HepG2 (cell line): ENCODE results near the gene SNRNP27. TPM values are rescaled to one million over a fixed set of nuclear protein-coding genes. Genes with fewer than 3 reads are reported as not detected.

Experiments
- ATAC-seq: fragments of 200-7000 bp; cut with Tn5 transposase; 3 replicates; pipeline ENCODE4 v1.9.1; 2020; ENCODE audit warnings: mild to moderate bottlenecking, moderate library complexity
- BruUV-seq: library from RNA; stranded (reverse); fragments of 400-500 nt; replicated peaks from 2 replicates; lab custom pipeline; 2021; lab: Mats Ljungman, UMichigan
- CTCF ChIA-PET: fragments of 300-600 bp; formaldehyde crosslinking; extraction: SDS; loops from one replicate; lab custom pipeline; 2021; ENCODE audit warnings: low total read pairs, inconsistent platforms, low intra/inter-chr PET ratio; lab: Yijun Ruan, JAX
- POLR2A ChIA-PET: fragments of 350-600 bp; sonication (Branson Sonifier 250); formaldehyde crosslinking; loops from one replicate; lab custom pipeline; 2020; ENCODE audit warnings: antibody characterized with exemption, inconsistent platforms; lab: Yijun Ruan, JAX
- DNase-seq: peaks from one replicate; pipeline ENCODE4 v3.0.0-alpha.2; 2015; ENCODE audit warnings: low spot score
- FAIRE-seq: peaks from 3 replicates; lab custom pipeline; 2011; peaks lifted over from hg19 to GRCh38; lab: Jason Lieb, UNC
- H2AFZ ChIP-seq: one replicate; pipeline ENCODE4 v1.6.1; 2011; ENCODE audit warnings: low read length, inconsistent platforms
- H3K27ac ChIP-seq: fragments of 300-600 bp; 3 replicates; pipeline ENCODE4 v1.8.0; 2011; ENCODE audit warnings: mixed run types, mild to moderate bottlenecking, mixed read lengths, low read length, inconsistent platforms; ENCODE audit not compliant: insufficient read depth; ENCODE audit errors: extremely low read length
- H3K27me3 ChIP-seq, 2 experiments: fragments of 200-600 bp in 1 of 2; 2 replicates in 1 of 2; 3 replicates in 1 of 2; pipeline versions ENCODE4 v1.6.0 to v1.8.0; 2011; ENCODE audit warnings: low read length in 2 of 2, mild to moderate bottlenecking in 2 of 2, moderate library complexity in 2 of 2, inconsistent platforms in 1 of 2; ENCODE audit not compliant: insufficient read depth in 2 of 2, control insufficient read depth in 1 of 2
- H3K36me3 ChIP-seq, 2 experiments: fragments of 200-600 bp in 1 of 2; replicated peaks in 1 of 2; 2 replicates in 1 of 2; 3 replicates in 1 of 2; pipeline versions ENCODE4 v1.5.1 to v1.8.0; 2011; ENCODE audit warnings: low read length in 2 of 2, inconsistent platforms in 1 of 2; ENCODE audit not compliant: insufficient read depth in 2 of 2, control insufficient read depth in 1 of 2
- H3K4me1 ChIP-seq: 2 replicates; pipeline ENCODE4 v1.5.1; 2012; ENCODE audit warnings: low read length, inconsistent platforms; ENCODE audit not compliant: insufficient read depth
- H3K4me2 ChIP-seq: 2 replicates; pipeline ENCODE4 v1.6.0; 2011; ENCODE audit warnings: low read depth, low read length, inconsistent platforms
- H3K4me3 ChIP-seq, 3 experiments: fragments of 200-600 bp in 1 of 3; sonication (generic), shearing (Covaris generic) in 1 of 3; replicated peaks in 1 of 3; 2 replicates each; pipeline ENCODE4 v1.5.1; 2011 to 2016; ENCODE audit warnings: low read length in 3 of 3, inconsistent platforms in 2 of 3, low read depth in 2 of 3, mild to moderate bottlenecking in 2 of 3, control low read depth in 1 of 3, mixed read lengths in 1 of 3; ENCODE audit not compliant: insufficient read depth in 1 of 3
- H3K79me2 ChIP-seq: one replicate; pipeline ENCODE4 v1.6.1; 2011; ENCODE audit warnings: low read length, inconsistent platforms; ENCODE audit not compliant: insufficient read depth
- H3K9ac ChIP-seq: 2 replicates; pipeline ENCODE4 v1.6.0; 2011; ENCODE audit warnings: mild to moderate bottlenecking, low read depth, low read length, inconsistent platforms; ENCODE audit not compliant: insufficient read depth
- H3K9me3 ChIP-seq: 2 replicates; pipeline ENCODE4 v1.5.1; 2012; ENCODE audit warnings: mild to moderate bottlenecking, low read length
- H4K20me1 ChIP-seq: 2 replicates; pipeline ENCODE4 v1.6.0; 2011; ENCODE audit warnings: inconsistent platforms, mild to moderate bottlenecking, low read length, moderate library complexity; ENCODE audit not compliant: insufficient read depth
- HHEX ChIP-seq: IDR thresholded peaks from 2 replicates; pipeline ENCODE4 v1.6.1; 2016; ENCODE audit warnings: control low read depth
- RAD21 ChIP-seq: fragments of 450-650 bp; formaldehyde crosslinking; IDR thresholded peaks from 2 replicates; pipeline ENCODE4 v1.5.0; 2020; ENCODE audit warnings: mild to moderate bottlenecking
- RORA ChIP-seq: sonication (generic); formaldehyde crosslinking; IDR thresholded peaks from 2 replicates; pipeline ENCODE4 v1.5.0; 2020; ENCODE audit warnings: mild to moderate bottlenecking, missing genetic modification reagents, moderate library complexity
- SMAD3 ChIP-seq: sonication (generic); formaldehyde crosslinking; IDR thresholded peaks from 2 replicates; pipeline ENCODE4 v1.4.0; 2020; ENCODE audit warnings: missing genetic modification reagents
- ZBTB38 ChIP-seq: sonication (generic); formaldehyde crosslinking; IDR thresholded peaks from 2 replicates; pipeline ENCODE4 v1.5.1; 2020; ENCODE audit warnings: mild to moderate bottlenecking, missing genetic modification reagents
- ZNF775 ChIP-seq: sonication (generic); formaldehyde crosslinking; IDR thresholded peaks from 2 replicates; pipeline ENCODE4 v1.4.0; 2020; ENCODE audit warnings: missing genetic modification reagents, mild to moderate bottlenecking, moderate library complexity, borderline replicate concordance
- WGBS: methylation state at CpG from one replicate; pipeline ENCODE4 v1.1.6; 2017; ENCODE audit warnings: low lambda C conversion rate; 5-methylcytosine and 5-hydroxymethylcytosine counted together
- in situ Hi-C: cut with HindIII; loops from 2 replicates; pipeline ENCODE4 v1.10.0; 2017; ENCODE audit warnings: low pct_unique_long_range_greater_than_20kb; ENCODE audit not compliant: extremely low pct_ligation_motif_present
- intact Hi-C: fragments of 100-400 bp; cut with micrococcal nuclease; formaldehyde crosslinking; loops from one replicate; pipeline ENCODE4 v1.10.0; 2022; ENCODE audit not compliant: unreplicated experiment
- polyA plus RNA-seq, 8 experiments: library from polyadenylated mRNA; depleted of rRNA in 3 of 8; stranded (reverse) in 7 of 8; unstranded in 1 of 8; fragments of >200 nt; fragmentation: Illumina TruSeq in 4 of 8; extraction: Trizol in 4 of 8; gene quantifications; 2 replicates each; pipeline versions ENCODE4 v1.2.1 to v1.2.3, GENCODE V29; 2011 to 2016; ENCODE audit warnings: low read depth in 4 of 8, missing spikeins in 1 of 8, mixed read lengths in 1 of 8; ENCODE audit not compliant: insufficient read depth in 1 of 8
- total RNA-seq, 5 experiments: library from RNA; depleted of rRNA; stranded (reverse); fragments of >200 nt; fragmentation: Illumina TruSeq; extraction: Trizol; gene quantifications; 2 replicates each; pipeline ENCODE4 v1.2.3, GENCODE V29; 2016; ENCODE audit warnings: low read depth in 1 of 5
- TF ChIP-seq, protein P1 (sequence below): IDR thresholded peaks from 2 replicates; pipeline ENCODE4 v1.6.1; 2016; ENCODE audit warnings: low read depth, control low read depth
- TF ChIP-seq, protein P2 (sequence below), 2 experiments: fragments of 450-650 bp in 1 of 2; sonication (generic) in 1 of 2; formaldehyde crosslinking in 1 of 2; IDR thresholded peaks; 2 replicates each; pipeline versions ENCODE4 v1.6.1 to v1.8.0; 2016 to 2022; ENCODE audit warnings: antibody characterized with exemption in 1 of 2, mild to moderate bottlenecking in 1 of 2, missing genetic modification reagents in 1 of 2

SNRNP27 gene
- total and polyA plus RNA-seq, 2 of the 13 experiments (the other 11 are each of a cell fraction or from before 2014, with no cell fraction given): 49.8 to 54.6 TPM

DNA sequence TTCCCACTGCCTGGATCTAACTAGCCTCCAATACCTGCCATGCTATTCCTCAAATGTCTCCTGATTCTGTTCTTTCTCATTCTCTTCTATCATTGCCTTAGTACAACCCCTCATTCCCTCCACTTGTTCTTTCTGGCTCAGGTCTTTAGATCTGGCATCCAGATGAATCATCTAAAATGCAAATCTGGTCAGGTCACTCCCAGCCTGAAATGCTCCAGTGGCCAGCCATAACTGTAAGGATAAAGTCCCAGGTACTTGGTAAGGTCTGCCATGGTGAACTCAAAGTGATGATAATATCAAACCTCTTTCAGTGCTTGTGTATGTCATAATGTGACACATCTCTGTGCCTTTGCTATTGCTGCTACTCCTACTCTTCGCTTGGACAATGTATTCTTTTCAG lies 2.9 kb upstream of the SNRNP27 start:
- no peak for DNase-seq
- H3K79me2 ChIP-seq: peaks cover 18% of the 10 kb centered on the region
- intact Hi-C loops: loop anchor here (5.0 kb wide), 1 partner anchor 169 kb away; no protein-coding TSS in a partner anchor
- ATAC-seq: no peak
- FAIRE-seq: peak; percentile 4
- in situ Hi-C loops: no loop called here
- H3K36me3 ChIP-seq: peaks cover under 1 to 1% of the 10 kb centered on the region in 2 experiments; a peak in 3 of 5 replicates
- no peak overlapping the region for H2AFZ ChIP-seq
- TF ChIP-seq RORA (CRISPR knock-in tag) (no peak), ZNF775 (CRISPR knock-in tag) (no peak), SMAD3 (CRISPR knock-in tag) (no peak), ZBTB38 (CRISPR knock-in tag) (no peak), HHEX (CRISPR knock-in tag) (no peak), RAD21 (CRISPR knock-in tag) (no peak)
- TF ChIP-seq, protein P1, sequence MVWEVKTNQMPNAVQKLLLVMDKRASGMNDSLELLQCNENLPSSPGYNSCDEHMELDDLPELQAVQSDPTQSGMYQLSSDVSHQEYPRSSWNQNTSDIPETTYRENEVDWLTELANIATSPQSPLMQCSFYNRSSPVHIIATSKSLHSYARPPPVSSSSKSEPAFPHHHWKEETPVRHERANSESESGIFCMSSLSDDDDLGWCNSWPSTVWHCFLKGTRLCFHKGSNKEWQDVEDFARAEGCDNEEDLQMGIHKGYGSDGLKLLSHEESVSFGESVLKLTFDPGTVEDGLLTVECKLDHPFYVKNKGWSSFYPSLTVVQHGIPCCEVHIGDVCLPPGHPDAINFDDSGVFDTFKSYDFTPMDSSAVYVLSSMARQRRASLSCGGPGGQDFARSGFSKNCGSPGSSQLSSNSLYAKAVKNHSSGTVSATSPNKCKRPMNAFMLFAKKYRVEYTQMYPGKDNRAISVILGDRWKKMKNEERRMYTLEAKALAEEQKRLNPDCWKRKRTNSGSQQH: no peak
- TF ChIP-seq, protein P2, sequence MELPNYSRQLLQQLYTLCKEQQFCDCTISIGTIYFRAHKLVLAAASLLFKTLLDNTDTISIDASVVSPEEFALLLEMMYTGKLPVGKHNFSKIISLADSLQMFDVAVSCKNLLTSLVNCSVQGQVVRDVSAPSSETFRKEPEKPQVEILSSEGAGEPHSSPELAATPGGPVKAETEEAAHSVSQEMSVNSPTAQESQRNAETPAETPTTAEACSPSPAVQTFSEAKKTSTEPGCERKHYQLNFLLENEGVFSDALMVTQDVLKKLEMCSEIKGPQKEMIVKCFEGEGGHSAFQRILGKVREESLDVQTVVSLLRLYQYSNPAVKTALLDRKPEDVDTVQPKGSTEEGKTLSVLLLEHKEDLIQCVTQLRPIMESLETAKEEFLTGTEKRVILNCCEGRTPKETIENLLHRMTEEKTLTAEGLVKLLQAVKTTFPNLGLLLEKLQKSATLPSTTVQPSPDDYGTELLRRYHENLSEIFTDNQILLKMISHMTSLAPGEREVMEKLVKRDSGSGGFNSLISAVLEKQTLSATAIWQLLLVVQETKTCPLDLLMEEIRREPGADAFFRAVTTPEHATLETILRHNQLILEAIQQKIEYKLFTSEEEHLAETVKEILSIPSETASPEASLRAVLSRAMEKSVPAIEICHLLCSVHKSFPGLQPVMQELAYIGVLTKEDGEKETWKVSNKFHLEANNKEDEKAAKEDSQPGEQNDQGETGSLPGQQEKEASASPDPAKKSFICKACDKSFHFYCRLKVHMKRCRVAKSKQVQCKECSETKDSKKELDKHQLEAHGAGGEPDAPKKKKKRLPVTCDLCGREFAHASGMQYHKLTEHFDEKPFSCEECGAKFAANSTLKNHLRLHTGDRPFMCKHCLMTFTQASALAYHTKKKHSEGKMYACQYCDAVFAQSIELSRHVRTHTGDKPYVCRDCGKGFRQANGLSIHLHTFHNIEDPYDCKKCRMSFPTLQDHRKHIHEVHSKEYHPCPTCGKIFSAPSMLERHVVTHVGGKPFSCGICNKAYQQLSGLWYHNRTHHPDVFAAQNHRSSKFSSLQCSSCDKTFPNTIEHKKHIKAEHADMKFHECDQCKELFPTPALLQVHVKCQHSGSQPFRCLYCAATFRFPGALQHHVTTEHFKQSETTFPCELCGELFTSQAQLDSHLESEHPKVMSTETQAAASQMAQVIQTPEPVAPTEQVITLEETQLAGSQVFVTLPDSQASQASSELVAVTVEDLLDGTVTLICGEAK (IDR thresholded peaks at IDR 0.05): no peak
- TF ChIP-seq, protein P2 (CRISPR knock-in tag; IDR thresholded peaks at IDR 0.05): no peak
- TF ChIP-seq, all 625 proteins: peak for 0
- H3K9ac ChIP-seq: no peak overlapping the region
- peaks cover 5% of the 10 kb centered on the region; the same call in 1 of the 2 replicates for H3K9me3 ChIP-seq
- no peaks in the 10 kb centered on the region for H4K20me1 ChIP-seq
- no peak overlapping the region for H3K27ac ChIP-seq
- ChIA-PET POLR2A (interaction anchor here (1.4 kb wide), 1 partner anchor 24 kb away, joined by 4 read pairs; the partner anchor contains the start of gene MXD1), CTCF (no interaction called here)
- H3K4me3 ChIP-seq: no peak overlapping the region
- H3K27me3 ChIP-seq: no peaks in the 10 kb centered on the region; a peak in 2 of 5 replicates
- peaks cover 24% of the 10 kb centered on the region for H3K4me1 ChIP-seq
- H3K4me2 ChIP-seq: peak overlapping the region; percentile 33
- BruUV-seq: no TSS peak
- WGBS: 0% methylated on average over 1 of the region's 1 CpG
